ENCODE measurements around the gene FUBP1. TPM values are rescaled to one million over a fixed set of nuclear protein-coding genes. Genes with fewer than 3 reads are reported as not detected.

The FUBP1 gene
- polyA plus RNA-seq, 1 of the 3 experiments (the other 2 are of a cell fraction): 64.1 TPM

- TF ChIP-seq CHD2 (IDR thresholded peaks at IDR 0.05; ENCODE audit: low read length, partially characterized antibody) (no peak), GATA2 (CRISPR knock-in tag; IDR thresholded peaks at IDR 0.05) (no peak), EP300 (IDR thresholded peaks at IDR 0.05; ENCODE audit: borderline replicate concordance in 1 of 2, low read depth in 1 of 2, low read length in 1 of 2) (no peak), TCF12 (IDR thresholded peaks at IDR 0.05) (no peak), TEAD4 (IDR thresholded peaks at IDR 0.05; ENCODE audit: borderline replicate concordance, insufficient read depth) (no peak), MAX (IDR thresholded peaks at IDR 0.05; ENCODE audit: low read depth) (no peak)
Measured at GRCh38 chr1:77906624-77907023, 72.2 kb downstream of the FUBP1 start (continued).

- WGBS (ENCODE audit: low lambda C conversion rate): 92% methylated on average over 2 of the region's 2 CpGs
- no peaks in the 10 kb centered on the region for H3K9me2 ChIP-seq
- no peaks in the 10 kb centered on the region for H3K9me3 ChIP-seq
- no peaks in the 10 kb centered on the region for H4K20me1 ChIP-seq (ENCODE audit: insufficient read depth)
- no peaks in the 10 kb centered on the region for H3K27me3 ChIP-seq (ENCODE audit: insufficient read depth)
- H3K79me2 ChIP-seq (ENCODE audit: insufficient read depth): peaks cover 58% of the 10 kb centered on the region; the same call in 1 of the 2 replicates
- CTCF ChIA-PET: no interaction called here
- no peak overlapping the region for H3K9ac ChIP-seq
- TF ChIP-seq MAX (IDR thresholded peaks at IDR 0.05; ENCODE audit: low read depth) (no peak), JUND (IDR thresholded peaks at IDR 0.05) (no peak), USF2 (IDR thresholded peaks at IDR 0.05; ENCODE audit: borderline replicate concordance, low read depth, low read length) (no peak), RAD21 (IDR thresholded peaks at IDR 0.05; ENCODE audit: low read length) (no peak), MXI1 (IDR thresholded peaks at IDR 0.05; ENCODE audit: low read depth, low read length) (no peak), CTCF (IDR thresholded peaks at IDR 0.05) (no peak), FOSL2 (IDR thresholded peaks at IDR 0.05; ENCODE audit: borderline replicate concordance, low read depth) (no peak), CHD2 (IDR thresholded peaks at IDR 0.05; ENCODE audit: low read length, partially characterized antibody) (no peak), TEAD4 (IDR thresholded peaks at IDR 0.05; ENCODE audit: borderline replicate concordance, insufficient read depth) (no peak), RFX5 (IDR thresholded peaks at IDR 0.05; ENCODE audit: low read length) (no peak), TCF12 (IDR thresholded peaks at IDR 0.05) (no peak), SMC3 (IDR thresholded peaks at IDR 0.05; ENCODE audit: low read depth, low read length) (no peak), MEF2A (IDR thresholded peaks at IDR 0.05; ENCODE audit: borderline replicate concordance, low read depth) (no peak), FOXM1 (IDR thresholded peaks at IDR 0.05; ENCODE audit: low read depth) (no peak), RCOR1 (IDR thresholded peaks at IDR 0.05; ENCODE audit: low read length) (no peak), TAF1 (IDR thresholded peaks at IDR 0.05; ENCODE audit: borderline replicate concordance, low read depth, low read length) (no peak)
- TF ChIP-seq, protein P1, sequence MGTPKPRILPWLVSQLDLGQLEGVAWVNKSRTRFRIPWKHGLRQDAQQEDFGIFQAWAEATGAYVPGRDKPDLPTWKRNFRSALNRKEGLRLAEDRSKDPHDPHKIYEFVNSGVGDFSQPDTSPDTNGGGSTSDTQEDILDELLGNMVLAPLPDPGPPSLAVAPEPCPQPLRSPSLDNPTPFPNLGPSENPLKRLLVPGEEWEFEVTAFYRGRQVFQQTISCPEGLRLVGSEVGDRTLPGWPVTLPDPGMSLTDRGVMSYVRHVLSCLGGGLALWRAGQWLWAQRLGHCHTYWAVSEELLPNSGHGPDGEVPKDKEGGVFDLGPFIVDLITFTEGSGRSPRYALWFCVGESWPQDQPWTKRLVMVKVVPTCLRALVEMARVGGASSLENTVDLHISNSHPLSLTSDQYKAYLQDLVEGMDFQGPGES (IDR thresholded peaks at IDR 0.05; ENCODE audit: low read depth, low read length): no peak
- TF ChIP-seq, protein P2, sequence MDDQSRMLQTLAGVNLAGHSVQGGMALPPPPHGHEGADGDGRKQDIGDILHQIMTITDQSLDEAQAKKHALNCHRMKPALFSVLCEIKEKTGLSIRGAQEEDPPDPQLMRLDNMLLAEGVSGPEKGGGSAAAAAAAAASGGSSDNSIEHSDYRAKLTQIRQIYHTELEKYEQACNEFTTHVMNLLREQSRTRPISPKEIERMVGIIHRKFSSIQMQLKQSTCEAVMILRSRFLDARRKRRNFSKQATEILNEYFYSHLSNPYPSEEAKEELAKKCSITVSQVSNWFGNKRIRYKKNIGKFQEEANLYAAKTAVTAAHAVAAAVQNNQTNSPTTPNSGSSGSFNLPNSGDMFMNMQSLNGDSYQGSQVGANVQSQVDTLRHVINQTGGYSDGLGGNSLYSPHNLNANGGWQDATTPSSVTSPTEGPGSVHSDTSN (IDR thresholded peaks at IDR 0.05): no peak
- H3K36me3 ChIP-seq (replicated peaks in 1 of 2; ENCODE audit: control insufficient read depth in 1 of 2, insufficient read depth in 2 of 2, low read length in 1 of 2): peaks cover 0 to 17% of the 10 kb centered on the region in 2 experiments
- peaks cover 12% of the 10 kb centered on the region for H3F3A ChIP-seq (replicated peaks; ENCODE audit: insufficient read depth)
- H3K27ac ChIP-seq (ENCODE audit: low read depth in 2 of 2, low read length in 1 of 2): no peak overlapping the region
- no peak for DNase-seq
- H3K4me1 ChIP-seq (ENCODE audit: control insufficient read depth in 1 of 2, insufficient read depth in 2 of 2, low read depth in 1 of 2, low read length in 1 of 2): no peaks in the 10 kb centered on the region
- H3K4me2 ChIP-seq: no peak overlapping the region
- no peak overlapping the region for H3K4me3 ChIP-seq (ENCODE audit: low read depth in 2 of 2, low read length in 1 of 2)
- H2AFZ ChIP-seq (ENCODE audit: low read depth): no peak overlapping the region
- POLR2A ChIA-PET: no interaction called here
Measured at GRCh38 chr1:77906019-77906545, 72.8 kb downstream of the FUBP1 start.
